LNCaP clone FGC (cell line): ENCODE data around the gene MCTP1.
A peak's percentile ranks its signal among the peaks of the same experiment; 100 is the strongest.

ENCODE experiments used
- DNase-seq: peaks from one replicate; pipeline ENCODE4 v3.0.0-alpha.2; 2011; ENCODE audit warnings: low read depth
- H3K4me3 ChIP-seq: 2 replicates; pipeline ENCODE4 v1.5.1; 2011; ENCODE audit warnings: mild to moderate bottlenecking, low read depth, low read length, control low read depth
- CTCF ChIP-seq: IDR thresholded peaks from 2 replicates; pipeline ENCODE4 v1.5.1; 2012; ENCODE audit warnings: mild to moderate bottlenecking; ENCODE audit not compliant: control insufficient read depth, insufficient read depth; ENCODE audit errors: extremely low read depth

Gene MCTP1

GRCh38 chr5:95083606-95084005, 201.3 kb downstream of the MCTP1 start:
- TF ChIP-seq CTCF = no peak
- no peak for DNase-seq
- no peak overlapping the region for H3K4me3 ChIP-seq

GRCh38 chr5:95081982-95082381, 202.9 kb downstream of the MCTP1 start:
- peak overlapping the region; percentile 25; the same call in 1 of the 2 replicates for H3K4me3 ChIP-seq
- DNase-seq = no peak
- TF ChIP-seq CTCF = no peak

- DNase-seq = peak; percentile 43
- no peak for TF ChIP-seq CTCF
- H3K4me3 ChIP-seq = peak overlapping the region; percentile 25
Measured at GRCh38 chr5:95081500-95081960, 203.4 kb downstream of the MCTP1 start.

DNA sequence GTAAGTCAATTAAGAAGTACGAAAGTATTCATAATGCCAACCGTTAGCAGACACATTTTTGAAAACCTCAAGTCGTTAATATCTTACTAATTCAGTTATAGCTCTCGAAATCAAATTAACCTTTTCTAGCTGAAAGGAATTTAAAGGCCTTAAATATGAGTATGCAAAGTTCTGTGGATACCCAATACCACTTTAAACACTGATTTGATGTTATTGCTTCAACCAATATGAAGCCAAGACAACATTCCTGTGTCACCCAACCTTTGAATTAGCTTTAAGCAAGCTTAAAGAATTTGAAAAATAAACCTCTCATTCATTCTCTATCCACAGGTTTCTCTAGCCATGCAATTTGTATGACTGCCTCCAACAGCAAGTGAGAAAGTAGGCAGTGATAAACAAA, 204.5 kb downstream of the MCTP1 start:
- no peak for TF ChIP-seq CTCF
- no peak overlapping the region for H3K4me3 ChIP-seq
- DNase-seq = no peak

DNA sequence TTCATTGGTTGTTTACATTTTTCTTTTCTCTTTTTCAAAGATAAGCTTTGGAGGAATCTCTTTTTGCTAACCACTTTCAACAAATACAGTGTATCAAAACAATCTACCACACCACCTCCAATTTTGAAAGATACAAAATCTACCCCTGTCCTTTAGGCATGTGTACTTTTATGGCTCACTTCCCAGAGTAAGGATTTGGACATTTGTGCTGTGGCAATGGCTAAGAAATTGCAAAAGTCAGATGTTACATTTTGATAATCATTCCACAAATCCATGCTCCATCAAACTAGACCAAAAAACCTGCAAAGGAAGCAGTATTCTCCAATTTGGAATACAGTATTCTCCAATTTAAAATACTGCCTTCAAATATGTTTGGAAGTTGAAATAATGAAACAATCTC, 204.9 kb downstream of the MCTP1 start:
- H3K4me3 ChIP-seq = no peak overlapping the region
- no peak for DNase-seq
- no peak for TF ChIP-seq CTCF

DNA sequence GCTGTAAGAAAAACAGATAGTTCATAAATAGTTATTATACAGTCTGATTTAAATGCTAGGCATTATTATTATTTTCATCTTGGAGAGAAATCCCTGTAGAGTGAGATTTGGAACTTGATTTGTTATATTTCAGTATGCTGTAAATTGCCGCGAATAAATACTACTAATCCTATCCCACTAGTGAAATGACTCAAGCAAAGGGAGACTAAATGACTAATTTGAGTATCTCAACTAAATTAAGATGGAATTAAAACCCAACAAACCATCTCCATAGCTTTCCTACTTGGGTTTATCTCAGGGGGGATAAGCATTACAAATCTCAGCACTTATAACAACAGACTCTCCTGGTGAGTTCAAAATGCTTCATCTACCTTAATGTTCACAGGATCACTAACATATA, 206.0 kb downstream of the MCTP1 start:
- DNase-seq = no peak
- H3K4me3 ChIP-seq = no peak overlapping the region
- TF ChIP-seq CTCF = no peak

DNA sequence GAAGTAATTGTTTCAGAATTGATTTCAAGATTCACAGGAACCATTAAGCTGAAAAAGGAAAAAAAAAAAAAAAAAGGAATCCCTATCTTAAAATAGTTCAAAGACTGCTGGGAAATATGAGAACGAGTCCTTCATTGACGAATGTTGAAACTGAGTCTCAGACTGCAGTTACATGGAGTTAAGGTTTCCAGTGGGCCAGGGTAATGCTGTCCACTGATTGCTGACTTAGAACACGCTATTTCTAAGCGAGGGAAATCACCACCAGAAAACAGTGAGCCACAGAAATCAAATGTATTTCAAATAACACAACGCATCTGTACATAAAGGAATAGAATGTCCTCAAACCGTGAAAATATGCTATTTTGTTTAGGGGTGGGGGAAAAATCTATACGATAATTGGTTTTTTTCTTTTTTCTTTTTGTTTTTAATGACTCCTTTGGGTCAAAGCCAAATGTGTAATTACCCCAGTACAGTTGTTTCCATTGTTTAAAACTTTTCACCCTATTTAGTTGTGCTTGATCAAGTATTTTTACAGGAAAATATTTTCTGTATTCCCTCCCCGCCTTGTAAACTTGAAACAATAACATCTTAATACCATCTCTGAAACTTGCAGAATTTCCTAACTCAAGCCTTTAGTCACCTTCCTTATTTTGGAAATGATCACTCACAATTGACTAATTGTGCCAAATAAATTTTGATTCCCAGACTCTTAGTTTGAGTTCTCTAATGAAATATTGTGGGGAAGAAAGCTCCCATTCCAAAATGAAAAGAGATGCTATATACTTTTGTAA, 208.3 kb downstream of the MCTP1 start:
- no peak for TF ChIP-seq CTCF
- DNase-seq = no peak
- H3K4me3 ChIP-seq = no peak overlapping the region
